GM12874 (cell line): ENCODE data around the gene NFAM1.

Experiments
- CTCF ChIP-seq: IDR thresholded peaks from 2 replicates; pipeline ENCODE4 v1.5.1; 2011; ENCODE audit warnings: low read depth, mild to moderate bottlenecking, control low read depth, low read length, moderate library complexity; ENCODE audit not compliant: insufficient read depth

The NFAM1 gene

DNA sequence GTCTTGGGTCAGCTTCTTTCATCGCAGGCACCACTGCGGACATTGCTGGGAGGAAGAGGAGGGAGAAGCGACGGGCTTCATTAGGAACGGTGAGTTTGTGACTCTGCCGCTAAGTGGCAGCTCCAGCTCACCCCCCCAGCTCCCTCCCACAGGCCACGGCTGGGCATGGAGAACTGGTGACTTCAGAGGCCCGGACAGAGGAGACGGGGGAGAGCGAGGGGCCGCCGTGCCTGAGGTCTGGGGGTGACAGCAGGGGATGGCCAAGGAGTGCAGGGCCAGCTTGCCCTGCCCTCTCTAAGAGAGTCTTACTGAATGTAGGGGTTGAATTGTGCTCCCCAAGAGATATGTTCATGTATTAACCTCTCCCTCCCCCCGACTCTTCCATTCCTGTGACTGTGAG is 13.9 kb upstream of the NFAM1 start:
- no peak for TF ChIP-seq CTCF

DNA sequence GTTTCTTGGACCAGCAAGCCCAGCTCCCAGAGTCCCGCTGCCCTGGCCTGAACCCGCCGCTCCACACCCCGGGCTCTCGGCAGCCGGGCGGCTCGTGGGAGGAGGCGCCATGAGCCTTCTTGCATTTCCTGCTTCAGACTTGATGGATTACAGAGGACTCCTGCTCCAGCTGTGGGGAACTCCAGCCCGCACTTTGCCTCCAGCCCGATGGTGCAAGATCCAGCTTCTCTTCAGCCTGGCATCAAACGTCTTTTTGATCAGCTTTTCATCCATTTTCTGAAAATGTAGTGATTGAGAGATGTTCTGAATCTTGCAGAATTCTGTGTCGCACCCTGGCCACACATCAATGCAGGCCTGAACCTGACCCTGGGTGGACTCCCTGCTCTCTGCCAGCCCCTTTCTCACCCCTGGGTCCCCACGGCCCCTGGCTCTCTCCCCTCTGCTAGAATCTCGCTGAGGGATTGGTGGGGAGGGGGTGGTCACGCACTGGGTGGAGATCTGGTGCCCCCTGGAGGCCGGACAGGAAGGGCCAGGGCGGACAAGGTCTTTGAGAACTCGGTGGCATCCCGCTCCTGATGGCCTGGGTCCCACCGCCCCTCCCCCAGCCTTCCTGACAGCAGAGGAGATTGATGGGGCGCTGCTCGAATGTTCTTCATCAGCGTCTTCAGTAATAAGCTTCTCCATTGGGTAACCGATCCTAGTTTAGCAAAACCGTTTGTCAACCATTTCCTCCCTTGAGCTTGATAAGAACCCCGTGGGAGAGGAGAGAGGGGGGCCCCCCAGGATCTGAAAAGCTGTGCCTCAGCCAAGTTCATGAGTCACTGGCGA is 12.1 kb upstream of the NFAM1 start:
- TF ChIP-seq CTCF: peak; percentile 84

DNA sequence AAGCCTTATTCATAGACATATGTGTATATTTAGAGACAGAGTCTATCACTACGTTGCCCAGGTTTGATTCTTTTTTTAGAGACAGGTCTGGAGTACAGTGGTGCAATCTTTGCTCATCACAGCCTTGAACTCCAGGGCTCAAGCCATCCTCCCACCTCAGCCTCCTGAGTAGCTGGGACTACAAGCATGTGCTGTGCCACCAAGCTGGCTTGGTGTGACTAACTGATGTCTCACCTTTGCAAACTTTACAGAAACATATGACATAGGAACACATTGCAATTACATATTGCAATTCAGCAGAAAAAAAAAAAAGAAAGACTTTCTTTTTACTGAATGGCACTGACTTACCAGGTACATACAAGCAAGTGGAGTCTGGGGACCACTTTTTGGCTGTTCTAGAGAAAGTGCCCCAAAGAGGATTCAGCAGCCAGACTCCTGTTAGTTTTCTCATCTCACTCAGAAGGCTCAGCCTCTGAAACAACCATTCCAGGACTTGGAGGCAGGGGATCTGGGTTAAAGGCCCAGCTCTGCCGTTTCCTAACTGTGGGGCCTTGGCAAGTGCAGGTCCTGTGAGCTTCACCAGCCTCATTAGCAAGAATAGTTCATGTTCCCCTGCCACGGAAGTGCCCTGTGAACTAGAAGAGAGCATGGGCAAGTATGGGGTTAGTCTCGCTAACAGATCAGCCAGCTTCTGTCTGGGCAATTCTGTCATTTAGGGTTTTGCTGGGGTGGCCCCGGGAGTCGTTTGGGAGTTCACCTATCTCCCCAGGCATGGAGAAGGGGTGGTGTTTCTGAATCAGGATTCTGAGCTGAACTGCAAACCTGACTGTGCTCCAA is 11.3 kb upstream of the NFAM1 start:
- TF ChIP-seq CTCF: no peak

- TF ChIP-seq CTCF: no peak
These were observed 10.5 kb upstream of the NFAM1 start for GRCh38 chr22:42442748-42443147.

DNA sequence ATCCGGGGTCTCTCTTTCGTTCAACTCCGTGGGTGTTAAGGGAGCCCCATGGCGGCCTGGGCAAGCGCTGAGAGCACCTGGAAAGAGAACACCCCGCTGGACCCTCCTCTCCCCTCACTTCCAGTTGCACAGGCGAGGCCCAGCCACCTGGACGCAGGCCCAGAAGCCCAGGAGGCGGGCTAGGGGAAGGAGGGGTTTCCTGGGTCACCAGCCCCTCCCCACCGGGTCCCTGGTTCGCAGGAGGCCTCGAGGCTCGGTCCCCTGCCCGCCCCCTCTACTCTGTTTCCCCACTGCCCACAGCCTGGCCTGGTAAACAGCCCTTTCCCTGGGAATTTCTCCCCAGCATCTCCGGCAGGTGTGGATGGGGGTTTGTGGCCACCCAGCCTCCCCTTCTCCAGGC is 8.5 kb upstream of the NFAM1 start:
- no peak for TF ChIP-seq CTCF

- TF ChIP-seq CTCF: no peak
These were observed 7.8 kb upstream of the NFAM1 start for GRCh38 chr22:42439821-42440674.

GRCh38 chr22:42439021-42439567 is 6.9 kb upstream of the NFAM1 start:
- no peak for TF ChIP-seq CTCF
